IMR-90 (cell line): Measurements from ENCODE around the gene BCAT1. TPM values are rescaled to one million over a fixed set of nuclear protein-coding genes. Genes with fewer than 3 reads are reported as not detected.
"Not testable (repeated sequence)": the region's sequence is repeated elsewhere in the genome, so short reads cannot be mapped to it uniquely, and the experiment has no call there.

ENCODE experiments used
- ATAC-seq: fragments of 200-7000 bp; cut with Tn5 transposase; 2 replicates; pipeline ENCODE4 v1.9.1; 2020; ENCODE audit warnings: low read depth, mild to moderate bottlenecking, moderate library complexity
- BruUV-seq: library from RNA; stranded (reverse); fragments of 400-500 nt; replicated peaks from 2 replicates; lab custom pipeline; 2021; lab: Mats Ljungman, UMichigan
- CTCF ChIA-PET: fragments of 300-600 bp; formaldehyde crosslinking; extraction: SDS; loops from one replicate; lab custom pipeline; 2021; ENCODE audit warnings: antibody characterized with exemption; lab: Yijun Ruan, JAX
- POLR2A ChIA-PET: fragments of 300-600 bp; sonication (Branson Sonifier 250); formaldehyde crosslinking; loops from one replicate; lab custom pipeline; 2022; ENCODE audit warnings: antibody characterized with exemption; ENCODE audit not compliant: unreplicated experiment; lab: Charles Lee
- DNase-seq: peaks from one replicate; pipeline ENCODE4 v3.0.0; 2013
- H2AFZ ChIP-seq: replicated peaks from 2 replicates; pipeline ENCODE3; 2013; ENCODE audit warnings: low read length, mild to moderate bottlenecking; ENCODE audit not compliant: poor library complexity
- H2AK5ac ChIP-seq: 2 replicates; pipeline ENCODE4 v1.6.1; 2013; ENCODE audit warnings: low read depth, low read length, inconsistent platforms
- H2AK9ac ChIP-seq: replicated peaks from 2 replicates; pipeline ENCODE3; 2013; ENCODE audit warnings: mild to moderate bottlenecking, low read depth, low read length, moderate library complexity; ENCODE audit not compliant: poor library complexity
- H2BK120ac ChIP-seq: 2 replicates; pipeline ENCODE4 v1.6.1; 2013; ENCODE audit warnings: low read depth, low read length, inconsistent platforms
- H2BK15ac ChIP-seq: 3 replicates; pipeline ENCODE4 v1.6.1; 2013; ENCODE audit warnings: low read depth, low read length, inconsistent platforms
- H2BK20ac ChIP-seq: 2 replicates; pipeline ENCODE4 v1.6.1; 2013; ENCODE audit warnings: low read depth, mild to moderate bottlenecking, inconsistent platforms, low read length, moderate library complexity
- H2BK5ac ChIP-seq: 2 replicates; pipeline ENCODE4 v1.6.1; 2013; ENCODE audit warnings: mild to moderate bottlenecking, low read depth, low read length, inconsistent platforms; ENCODE audit not compliant: poor library complexity, severe bottlenecking
- H3K14ac ChIP-seq: replicated peaks from 2 replicates; pipeline ENCODE4 v1.6.1; 2013; ENCODE audit warnings: low read depth, low read length, inconsistent platforms
- H3K18ac ChIP-seq: 2 replicates; pipeline ENCODE4 v1.6.1; 2013; ENCODE audit warnings: low read depth, low read length, control low read depth
- H3K23ac ChIP-seq: 2 replicates; pipeline ENCODE4 v1.6.1; 2013; ENCODE audit warnings: low read depth, low read length, inconsistent platforms
- H3K27ac ChIP-seq: 2 replicates; pipeline ENCODE4 v1.5.1; 2013; ENCODE audit warnings: mild to moderate bottlenecking, control low read depth, low read length; ENCODE audit not compliant: insufficient read depth
- H3K27me3 ChIP-seq: 2 replicates; pipeline ENCODE4 v1.6.1; 2013; ENCODE audit warnings: low read length; ENCODE audit not compliant: control insufficient read depth, insufficient read depth
- H3K36me3 ChIP-seq: 2 replicates; pipeline ENCODE4 v1.6.1; 2013; ENCODE audit warnings: low read length, mixed read lengths; ENCODE audit not compliant: control insufficient read depth, insufficient read depth
- H3K4ac ChIP-seq: 2 replicates; pipeline ENCODE4 v1.6.1; 2013; ENCODE audit warnings: low read depth, low read length, inconsistent platforms
- H3K4me1 ChIP-seq: 2 replicates; pipeline ENCODE4 v1.6.1; 2013; ENCODE audit warnings: low read length, mixed read lengths; ENCODE audit not compliant: control insufficient read depth, insufficient read depth
- H3K4me2 ChIP-seq: 2 replicates; pipeline ENCODE4 v1.6.1; 2013; ENCODE audit warnings: low read depth, mild to moderate bottlenecking, control low read depth, low read length, moderate library complexity
- H3K4me3 ChIP-seq: 2 replicates; pipeline ENCODE4 v1.5.1; 2013; ENCODE audit warnings: low read depth, mild to moderate bottlenecking, control low read depth, low read length, moderate library complexity; ENCODE audit not compliant: insufficient read depth
- H3K56ac ChIP-seq: 2 replicates; pipeline ENCODE4 v1.6.1; 2013; ENCODE audit warnings: low read length, inconsistent platforms; ENCODE audit not compliant: insufficient read depth; ENCODE audit errors: extremely low read depth
- H3K79me1 ChIP-seq, 2 experiments: 2 replicates each; pipeline ENCODE4 v1.6.1; 2013; ENCODE audit warnings: low read length in 2 of 2, inconsistent platforms in 1 of 2, low read depth in 1 of 2
- H3K9ac ChIP-seq: 2 replicates; pipeline ENCODE4 v1.6.1; 2013; ENCODE audit warnings: low read depth, low read length, control low read depth
- H3K9me1 ChIP-seq: 2 replicates; pipeline ENCODE4 v1.6.1; 2013; ENCODE audit warnings: low read length, inconsistent platforms; ENCODE audit not compliant: insufficient read depth
- H3K9me3 ChIP-seq: 2 replicates; pipeline ENCODE4 v1.6.1; 2013; ENCODE audit warnings: low read length; ENCODE audit not compliant: control insufficient read depth, insufficient read depth
- H4K20me1 ChIP-seq: 2 replicates; pipeline ENCODE4 v1.6.1; 2013; ENCODE audit warnings: low read length, inconsistent platforms; ENCODE audit not compliant: insufficient read depth
- H4K5ac ChIP-seq: 2 replicates; pipeline ENCODE4 v1.6.1; 2013; ENCODE audit warnings: mild to moderate bottlenecking, low read depth, low read length, control low read depth
- H4K8ac ChIP-seq, 2 experiments: 2 replicates each; pipeline ENCODE4 v1.6.1; 2013; ENCODE audit warnings: low read depth in 2 of 2, low read length in 2 of 2, control low read depth in 1 of 2, inconsistent platforms in 1 of 2
- H4K91ac ChIP-seq: 2 replicates; pipeline ENCODE4 v1.6.1; 2013; ENCODE audit warnings: low read depth, low read length, inconsistent platforms; ENCODE audit not compliant: insufficient read depth
- CHD1 ChIP-seq: IDR thresholded peaks from 2 replicates; pipeline ENCODE4 v1.6.1; 2012; ENCODE audit warnings: low read depth, low read length, improper control_type of control experiment
- RAD21 ChIP-seq: IDR thresholded peaks from 2 replicates; pipeline ENCODE4 v1.6.1; 2012; ENCODE audit warnings: low read length, improper control_type of control experiment
- WGBS, 2 experiments: methylation state at CpG; one replicate each; pipeline versions ENCODE4 v1.1.5 to v1.1.7; 2013; ENCODE audit warnings: missing lambda C conversion rate in 2 of 2; ENCODE audit not compliant: insufficient read length in 1 of 2; ENCODE audit errors: extremely low coverage in 2 of 2; 5-methylcytosine and 5-hydroxymethylcytosine counted together
- dilution Hi-C: fragments of 300-500 bp; cut with HindIII; formaldehyde crosslinking; loops from one replicate; pipeline ENCODE4 v1.14.3; 2018; ENCODE audit warnings: low sequenced_read_pairs; ENCODE audit not compliant: unreplicated experiment
- in situ Hi-C: fragments of 300-500 bp; cut with MboI; formaldehyde crosslinking; loops from 3 replicates; pipeline ENCODE4 v1.14.3; 2019; ENCODE audit warnings: low sequenced_read_pairs, inconsistent platforms, mixed read lengths
- intact Hi-C: fragments of 100-400 bp; cut with micrococcal nuclease; formaldehyde crosslinking; loops from 2 replicates; pipeline ENCODE4 v1.10.0; 2022
- polyA plus RNA-seq, 3 experiments: library from polyadenylated mRNA; depleted of rRNA; stranded (reverse); fragments of >200 nt; gene quantifications; 2 replicates each; pipeline ENCODE4 v1.2.3, GENCODE V29; 2012; ENCODE audit warnings: low replicate concordance in 1 of 3
- total RNA-seq: library from RNA; depleted of rRNA; stranded (reverse); fragments of >200 nt; gene quantifications from 2 replicates; pipeline ENCODE4 v1.2.3, GENCODE V29; 2012

Gene BCAT1
- total and polyA plus RNA-seq, 2 of the 4 experiments (the other 2 are of a cell fraction) = 30.4 to 683 TPM

- no peak for TF ChIP-seq CHD1
- no peak for TF ChIP-seq RAD21
Measured at GRCh38 chr12:24911271-24911791, 37.6 kb downstream of the BCAT1 start (continued).

- Histone ChIP-seq H2BK15ac (0 out of 3 replicates have a peak overlapping the region, but pooled peaks have one; percentile 27), H3K9me1 (peaks cover 25% of the 10 kb centered on the region), H2BK5ac (peak overlapping the region; percentile 99), H3K4ac (0 out of 2 replicates have a peak overlapping the region, but pooled peaks have one; percentile 17), H4K20me1 (peaks cover 29% of the 10 kb centered on the region; the same call in 1 of the 2 replicates), H3K4me1 (peaks cover 22% of the 10 kb centered on the region), H3K79me1 (peaks cover 44 to 77% of the 10 kb centered on the region in 2 experiments)
- H3K9me3 ChIP-seq, H3K4me3 ChIP-seq, dilution Hi-C loops, BruUV-seq, DNase-seq, H3K27ac ChIP-seq, H3K27me3 ChIP-seq, H2AK9ac ChIP-seq, H3K36me3 ChIP-seq, H2BK120ac ChIP-seq, H3K56ac ChIP-seq, H2AK5ac ChIP-seq, H2AFZ ChIP-seq, H4K8ac ChIP-seq, H3K4me2 ChIP-seq, H3K9ac ChIP-seq, H3K23ac ChIP-seq, H3K18ac ChIP-seq, in situ Hi-C loops, H3K14ac ChIP-seq, CTCF ChIA-PET, POLR2A ChIA-PET, H4K5ac ChIP-seq, H4K91ac ChIP-seq, H2BK20ac ChIP-seq, ATAC-seq: not testable (repeated sequence)
- intact Hi-C loops = loop anchor here (5.0 kb wide), 1 partner anchor 37 kb away; the partner anchor contains the start of gene BCAT1
- WGBS, 2 experiments = no CpG with 5 or more reads among the region's 6 CpGs
Measured at GRCh38 chr12:24910192-24910591, 38.7 kb downstream of the BCAT1 start.
